Neural cell (in vitro differentiated cells): ENCODE measurements around the gene DAZAP1. TPM values are rescaled to one million over a fixed set of nuclear protein-coding genes. Genes with fewer than 3 reads are reported as not detected.

Experiments
- H2AFZ ChIP-seq: fragments of 200-600, 300-800 bp; sonication (generic), shearing (Covaris generic); 2 replicates; pipeline ENCODE4 v1.6.0; 2014; ENCODE audit warnings: low read depth, mild to moderate bottlenecking, antibody characterized with exemption, low read length, moderate library complexity
- H3F3A ChIP-seq: fragments of 200-600 bp; shearing (Covaris generic); 2 replicates; pipeline ENCODE4 v1.6.1; 2016; ENCODE audit warnings: mild to moderate bottlenecking, moderate library complexity, mixed read lengths, antibody characterized with exemption, low read length; ENCODE audit not compliant: insufficient read depth, poor library complexity, severe bottlenecking
- H3K27ac ChIP-seq: fragments of 200-600, 300-800 bp; sonication (generic), shearing (Covaris generic); 2 replicates; pipeline ENCODE4 v1.5.1; 2014; ENCODE audit warnings: mild to moderate bottlenecking, low read length, moderate library complexity
- H3K27me3 ChIP-seq: fragments of 300-800, 200-600 bp; sonication (generic), shearing (Covaris generic); 2 replicates; pipeline ENCODE4 v1.6.0; 2014; ENCODE audit warnings: mild to moderate bottlenecking, low read depth, low read length, moderate library complexity; ENCODE audit not compliant: insufficient read depth
- H3K36me3 ChIP-seq: fragments of 300-800, 200-600 bp; sonication (generic), shearing (Covaris generic); 2 replicates; pipeline ENCODE4 v1.5.1; 2014; ENCODE audit warnings: mild to moderate bottlenecking, antibody characterized with exemption, low read length, moderate library complexity; ENCODE audit not compliant: insufficient read depth
- H3K4me2 ChIP-seq: fragments of 300-800, 200-600 bp; sonication (generic), shearing (Covaris generic); 2 replicates; pipeline ENCODE4 v1.6.0; 2014; ENCODE audit warnings: mild to moderate bottlenecking, low read length
- H3K4me3 ChIP-seq: fragments of 300-800, 200-600 bp; sonication (generic), shearing (Covaris generic); 2 replicates; pipeline ENCODE4 v1.5.1; 2014; ENCODE audit warnings: mild to moderate bottlenecking, low read length, moderate library complexity
- H3K79me2 ChIP-seq: fragments of 200-600 bp; shearing (Covaris generic); replicated peaks from 2 replicates; pipeline ENCODE4 v1.6.0; 2014; ENCODE audit warnings: mild to moderate bottlenecking, low read length, moderate library complexity; ENCODE audit not compliant: insufficient read depth
- H3K9ac ChIP-seq: fragments of 300-800, 200-600 bp; sonication (generic), shearing (Covaris generic); 2 replicates; pipeline ENCODE4 v1.6.1; 2016; ENCODE audit warnings: mild to moderate bottlenecking, low read length, mixed read lengths
- H3K9me2 ChIP-seq: fragments of 200-600 bp; shearing (Covaris generic); 2 replicates; pipeline ENCODE4 v1.6.1; 2016; ENCODE audit warnings: mild to moderate bottlenecking, low read length, mixed read lengths; ENCODE audit not compliant: insufficient read depth
- H3K9me3 ChIP-seq: fragments of 200-600, 300-800 bp; sonication (generic), shearing (Covaris generic); 2 replicates; pipeline ENCODE4 v1.6.1; 2016; ENCODE audit warnings: mild to moderate bottlenecking, mixed run types, low read length, moderate library complexity, mixed read lengths
- H4K20me1 ChIP-seq: fragments of 200-600 bp; shearing (Covaris generic); 2 replicates; pipeline ENCODE4 v1.6.1; 2016; ENCODE audit warnings: mild to moderate bottlenecking, mixed run types; ENCODE audit not compliant: insufficient read depth
- CTCF ChIP-seq: fragments of 450-650 bp; IDR thresholded peaks from 2 replicates; pipeline ENCODE4 v1.5.1; 2014; ENCODE audit warnings: antibody characterized with exemption, mild to moderate bottlenecking, moderate library complexity; ENCODE audit not compliant: poor library complexity, severe bottlenecking
- EP300 ChIP-seq: fragments of 450-650 bp; conservative IDR thresholded peaks from 2 replicates; pipeline ENCODE4 v1.6.1; 2014; ENCODE audit warnings: antibody characterized with exemption, mild to moderate bottlenecking, moderate library complexity; ENCODE audit not compliant: poor library complexity, severe bottlenecking
- EZH2 ChIP-seq: fragments of 200-600, 300-800 bp; shearing (Covaris generic), sonication (generic); IDR thresholded peaks from 2 replicates; pipeline ENCODE4 v1.6.1; 2014; ENCODE audit warnings: antibody characterized with exemption, low read length, borderline replicate concordance, mild to moderate bottlenecking; ENCODE audit not compliant: insufficient read depth, poor library complexity, severe bottlenecking
- MXI1 ChIP-seq: fragments of 450-650 bp; conservative IDR thresholded peaks from 2 replicates; pipeline ENCODE4 v1.6.1; 2014; ENCODE audit warnings: antibody characterized with exemption, mild to moderate bottlenecking; ENCODE audit not compliant: poor library complexity, severe bottlenecking
- POLR2AphosphoS5 ChIP-seq: IDR thresholded peaks from 2 replicates; pipeline ENCODE4 v1.6.1; 2012
- RAD21 ChIP-seq: fragments of 450-650 bp; conservative IDR thresholded peaks from 2 replicates; pipeline ENCODE4 v1.6.1; 2014; ENCODE audit warnings: antibody characterized with exemption, mild to moderate bottlenecking, moderate library complexity
- REST ChIP-seq: IDR thresholded peaks from 2 replicates; pipeline ENCODE4 v1.6.1; 2012; ENCODE audit warnings: borderline replicate concordance
- SMC3 ChIP-seq: fragments of 450-650 bp; conservative IDR thresholded peaks from 2 replicates; pipeline ENCODE4 v1.6.1; 2014; ENCODE audit warnings: antibody characterized with exemption, mild to moderate bottlenecking, moderate library complexity; ENCODE audit not compliant: poor library complexity
- TAF1 ChIP-seq: IDR thresholded peaks from 2 replicates; pipeline ENCODE4 v1.6.1; 2012; ENCODE audit warnings: low read depth
- polyA plus RNA-seq: library from polyadenylated mRNA; depleted of rRNA; stranded (reverse); fragments of >200 nt; gene quantifications from 2 replicates; pipeline ENCODE4 v1.2.3, GENCODE V29; 2014

Gene DAZAP1
- polyA plus RNA-seq, 1 donor from 2014 or later: 60.5 TPM

GRCh38 chr19:1432507-1432887 lies 25.1 kb downstream of the DAZAP1 start:
- Histone ChIP-seq H3K79me2 (no peaks in the 10 kb centered on the region), H3K4me3 (no peak overlapping the region), H2AFZ (no peak overlapping the region), H3F3A (no peaks in the 10 kb centered on the region), H3K27ac (no peak overlapping the region), H3K4me2 (no peak overlapping the region), H3K9ac (no peak overlapping the region), H3K36me3 (no peaks in the 10 kb centered on the region), H4K20me1 (no peaks in the 10 kb centered on the region), H3K9me2 (no peaks in the 10 kb centered on the region), H3K27me3 (no peaks in the 10 kb centered on the region), H3K9me3 (no peaks in the 10 kb centered on the region)
- TF ChIP-seq POLR2AphosphoS5: no peak
- no peak for TF ChIP-seq TAF1
- TF ChIP-seq MXI1: no peak
- TF ChIP-seq REST: no peak
- no peak for TF ChIP-seq CTCF
- TF ChIP-seq SMC3: no peak
- no peak for TF ChIP-seq RAD21
- no peak for TF ChIP-seq EZH2
- no peak for TF ChIP-seq EP300

GRCh38 chr19:1433119-1434039 lies 26.0 kb downstream of the DAZAP1 start:
- peaks cover 4% of the 10 kb centered on the region for H3F3A ChIP-seq
- no peak overlapping the region for H3K9ac ChIP-seq
- H3K4me3 ChIP-seq: no peak overlapping the region
- no peaks in the 10 kb centered on the region for H3K9me3 ChIP-seq
- TF ChIP-seq REST (no peak), MXI1 (no peak), EP300 (no peak), SMC3 (no peak), TAF1 (no peak), EZH2 (no peak), POLR2AphosphoS5 (no peak), CTCF (no peak), RAD21 (no peak)
- H3K79me2 ChIP-seq: no peaks in the 10 kb centered on the region
- no peaks in the 10 kb centered on the region for H3K9me2 ChIP-seq
- no peak overlapping the region for H3K27ac ChIP-seq
- H3K4me2 ChIP-seq: no peak overlapping the region
- H3K27me3 ChIP-seq: no peaks in the 10 kb centered on the region
- H4K20me1 ChIP-seq: no peaks in the 10 kb centered on the region
- H2AFZ ChIP-seq: no peak overlapping the region
- H3K36me3 ChIP-seq: no peaks in the 10 kb centered on the region
